Neural progenitor cell (in vitro differentiated cells): Measurements from ENCODE around the gene SIPA1L3.

Source experiments
- EZH2 ChIP-seq: fragments of 200-600 bp; sonication (generic); IDR thresholded peaks from 2 replicates; pipeline ENCODE4 v1.6.1; 2017; ENCODE audit warnings: antibody characterized with exemption, mild to moderate bottlenecking, moderate library complexity
- EZH2phosphoT487 ChIP-seq: fragments of 200-600 bp; sonication (generic); IDR thresholded peaks from 2 replicates; pipeline ENCODE4 v1.6.1; 2017; ENCODE audit warnings: antibody characterized with exemption
- TF ChIP-seq, protein P1 (sequence below): fragments of 200-600 bp; sonication (generic); IDR thresholded peaks from 2 replicates; pipeline ENCODE4 v1.5.1; 2017; ENCODE audit warnings: antibody characterized with exemption, mild to moderate bottlenecking

DNA sequence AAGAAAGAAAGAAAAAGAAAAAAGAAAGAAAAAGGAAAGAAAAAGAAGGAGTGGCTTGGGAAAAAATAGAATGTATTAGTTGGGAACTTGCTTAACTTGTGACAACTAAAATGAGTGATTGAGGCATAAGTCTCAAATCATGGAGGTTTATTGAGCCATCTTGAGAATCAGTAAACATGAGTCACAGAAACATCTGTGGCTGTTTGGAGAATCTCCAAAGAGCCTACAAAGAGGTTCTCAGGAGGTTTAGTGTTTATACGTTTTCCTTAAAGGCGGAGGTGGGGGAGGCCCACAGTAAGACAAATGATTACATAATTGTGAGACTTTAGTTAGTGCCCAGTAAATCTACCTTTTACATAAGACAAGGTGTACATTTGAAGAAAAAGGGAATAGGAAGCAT is 39.2 kb upstream of the SIPA1L3 start:
- TF ChIP-seq, protein P1, sequence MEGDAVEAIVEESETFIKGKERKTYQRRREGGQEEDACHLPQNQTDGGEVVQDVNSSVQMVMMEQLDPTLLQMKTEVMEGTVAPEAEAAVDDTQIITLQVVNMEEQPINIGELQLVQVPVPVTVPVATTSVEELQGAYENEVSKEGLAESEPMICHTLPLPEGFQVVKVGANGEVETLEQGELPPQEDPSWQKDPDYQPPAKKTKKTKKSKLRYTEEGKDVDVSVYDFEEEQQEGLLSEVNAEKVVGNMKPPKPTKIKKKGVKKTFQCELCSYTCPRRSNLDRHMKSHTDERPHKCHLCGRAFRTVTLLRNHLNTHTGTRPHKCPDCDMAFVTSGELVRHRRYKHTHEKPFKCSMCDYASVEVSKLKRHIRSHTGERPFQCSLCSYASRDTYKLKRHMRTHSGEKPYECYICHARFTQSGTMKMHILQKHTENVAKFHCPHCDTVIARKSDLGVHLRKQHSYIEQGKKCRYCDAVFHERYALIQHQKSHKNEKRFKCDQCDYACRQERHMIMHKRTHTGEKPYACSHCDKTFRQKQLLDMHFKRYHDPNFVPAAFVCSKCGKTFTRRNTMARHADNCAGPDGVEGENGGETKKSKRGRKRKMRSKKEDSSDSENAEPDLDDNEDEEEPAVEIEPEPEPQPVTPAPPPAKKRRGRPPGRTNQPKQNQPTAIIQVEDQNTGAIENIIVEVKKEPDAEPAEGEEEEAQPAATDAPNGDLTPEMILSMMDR, result no peak
- TF ChIP-seq EZH2phosphoT487 (no peak), EZH2 (no peak)
